Transverse colon (tissue), 4 donors: ENCODE data around the gene MLST8. TPM values are rescaled to one million over a fixed set of nuclear protein-coding genes. Genes with fewer than 3 reads are reported as not detected.
A peak's percentile ranks its signal among the peaks of the same experiment; 100 is the strongest.

Experiments
- DNase-seq: peaks from one replicate; pipeline ENCODE4 v3.0.0-alpha.2; 2019
- H3K27ac ChIP-seq, 4 donors: fragments of 200-600 bp; sonication (generic); 2 replicates each; pipeline ENCODE4 v1.5.1; 2016 to 2018; ENCODE audit warnings: inconsistent platforms in 4 of 4
- H3K27me3 ChIP-seq: fragments of 200-600 bp; sonication (generic); 2 replicates; pipeline ENCODE4 v1.5.1; 2017; ENCODE audit warnings: inconsistent platforms
- H3K36me3 ChIP-seq, 4 donors: fragments of 200-600 bp; sonication (generic); 2 replicates each; pipeline ENCODE4 v1.5.1; 2017 to 2019; ENCODE audit warnings: inconsistent platforms in 4 of 4
- H3K4me1 ChIP-seq, 4 donors: fragments of 200-600 bp; sonication (generic); 2 replicates each; pipeline ENCODE4 v1.5.1; 2017 to 2020; ENCODE audit warnings: inconsistent platforms in 4 of 4
- H3K4me3 ChIP-seq, 4 donors: fragments of 200-600 bp; sonication (generic); 1 replicate in 1 of 4; 2 replicates in 3 of 4; pipeline versions ENCODE4 v1.5.1 to v1.6.1; 2017 to 2019; ENCODE audit warnings: inconsistent platforms in 4 of 4
- H3K9me3 ChIP-seq, 2 donors: fragments of 200-600 bp; sonication (generic); 2 replicates each; pipeline ENCODE4 v1.5.1; 2017 to 2019; ENCODE audit warnings: inconsistent platforms in 2 of 2
- CTCF ChIP-seq, 5 experiments: fragments of 200-600 bp in 3 of 5; fragments of 450-650 bp in 2 of 5; sonication (generic) in 3 of 5; IDR thresholded peaks; 1 replicate in 2 of 5; 2 replicates in 3 of 5; pipeline ENCODE4 v1.5.1; 2016 to 2017; ENCODE audit warnings: antibody characterized with exemption in 5 of 5, inconsistent platforms in 3 of 5, mild to moderate bottlenecking in 2 of 5, moderate library complexity in 1 of 5
- EP300 ChIP-seq: sonication (generic); formaldehyde crosslinking; IDR thresholded peaks from one replicate; pipeline ENCODE4 v1.6.1; 2017; ENCODE audit warnings: antibody characterized with exemption, low read depth
- POLR2A ChIP-seq: fragments of 450-650 bp; IDR thresholded peaks from one replicate; pipeline ENCODE4 v1.6.1; 2016; ENCODE audit warnings: antibody characterized with exemption, mild to moderate bottlenecking, moderate library complexity
- POLR2AphosphoS5 ChIP-seq, 3 donors: sonication (generic); formaldehyde crosslinking; IDR thresholded peaks; one replicate each; pipeline ENCODE4 v1.6.1; 2016; ENCODE audit warnings: antibody characterized with exemption in 3 of 3
- WGBS, 2 donors: methylation state at CpG; one replicate each; pipeline ENCODE4 v1.1.5; 2018; ENCODE audit warnings: low coverage in 1 of 2; 5-methylcytosine and 5-hydroxymethylcytosine counted together
- in situ Hi-C, 4 donors: fragments of 200-750 bp; cut with MboI; loops; one replicate each; pipeline versions ENCODE4 v1.15.0 to v1.15.1; 2017; ENCODE audit warnings: low sequenced_read_pairs in 3 of 4, low pct_ligation_motif_present in 1 of 4, low pct_unique_long_range_greater_than_20kb in 1 of 4
- intact Hi-C: fragments of 100-400 bp; cut with DNase I; formaldehyde crosslinking; loops from one replicate; pipeline ENCODE4 v1.15.1; 2023; ENCODE audit warnings: low total_unique reads
- total RNA-seq, 4 donors: library from RNA; depleted of rRNA; stranded (reverse); fragments of >200 nt; gene quantifications; one replicate each; pipeline ENCODE4 v1.1.0, GENCODE V29; 2016

The MLST8 gene
- total RNA-seq, 4 donors from 2014 or later = 50.8 to 81.8 (median 73.1) TPM

GRCh38 chr16:2206420-2206779, 1.1 kb downstream of the MLST8 start:
- intact Hi-C loops (no loop called here), in situ Hi-C loops (no loop called here)
- Histone ChIP-seq H3K4me1 (peaks cover 11 to 18% (median 13%) of the 10 kb centered on the region in 4 donors), H3K9me3 (no peaks in the 10 kb centered on the region), H3K27ac (peak overlapping the region in 3 of 4 donors; percentile 94 to 99 (median 96)), H3K4me3 (peak overlapping the region in 2 of 4 donors; percentile 80 to 90), H3K36me3 (peaks cover 0 to 13% (median 3%) of the 10 kb centered on the region in 4 donors), H3K27me3 (no peaks in the 10 kb centered on the region)
- 75% methylated on average over 15 of the region's 18 CpGs; no CpG with 5 or more reads in 1 of the 2 donors for WGBS, 2 donors
- DNase-seq = no peak
- TF ChIP-seq EP300 = no peak
- no peak for TF ChIP-seq POLR2A
- no peak for TF ChIP-seq POLR2AphosphoS5 (IDR thresholded peaks at IDR 0.05)
- no peak for TF ChIP-seq CTCF (IDR thresholded peaks at IDR 0.05)

- intact Hi-C loops = no loop called here
- no peak for DNase-seq
- 93% methylated on average over 21 of the region's 23 CpGs; no CpG with 5 or more reads in 1 of the 2 donors for WGBS, 2 donors
Observed at GRCh38 chr16:2206780-2207433, 1.7 kb downstream of the MLST8 start.

DNA sequence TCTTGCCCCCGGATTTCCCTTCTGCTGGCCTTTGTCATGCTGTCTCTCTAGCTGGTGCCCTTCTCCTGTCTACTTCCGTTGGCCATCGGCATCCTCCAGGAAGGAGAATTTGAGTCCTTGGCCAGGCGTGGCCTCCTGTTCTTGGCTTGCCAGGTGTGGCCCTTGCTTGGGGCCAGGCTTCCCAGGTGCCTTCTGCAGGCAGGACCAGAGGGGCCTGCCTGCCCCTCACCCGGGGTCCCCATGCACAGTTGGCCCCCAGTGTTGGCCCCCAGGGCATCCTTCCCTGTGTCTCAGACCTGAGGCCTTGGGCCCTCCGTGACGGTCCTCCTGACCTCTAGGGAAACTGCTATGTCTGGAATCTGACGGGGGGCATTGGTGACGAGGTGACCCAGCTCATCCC, 2.6 kb downstream of the MLST8 start:
- Histone ChIP-seq H3K36me3 (peaks cover 0 to 13% (median 3%) of the 10 kb centered on the region in 4 donors), H3K4me3 (no peak overlapping the region), H3K4me1 (peaks cover 17 to 28% (median 23%) of the 10 kb centered on the region in 4 donors), H3K9me3 (no peaks in the 10 kb centered on the region), H3K27me3 (no peaks in the 10 kb centered on the region), H3K27ac (no peak overlapping the region)
- DNase-seq = no peak
- TF ChIP-seq POLR2AphosphoS5 (IDR thresholded peaks at IDR 0.05) = no peak
- no peak for TF ChIP-seq CTCF (IDR thresholded peaks at IDR 0.05)
- no peak for TF ChIP-seq POLR2A
- no peak for TF ChIP-seq EP300
- intact Hi-C loops (no loop called here), in situ Hi-C loops (no loop called here)
- 91 to 100% methylated on average over 1 to 8 of the region's 9 CpGs for WGBS, 2 donors

More at GRCh38 chr16:2206780-2207433, 1.7 kb downstream of the MLST8 start:
- in situ Hi-C loops = no loop called here
- H3K27me3 ChIP-seq = no peaks in the 10 kb centered on the region
- no peaks in the 10 kb centered on the region for H3K9me3 ChIP-seq
- no peak for TF ChIP-seq POLR2A
- TF ChIP-seq EP300 = no peak
- TF ChIP-seq CTCF (IDR thresholded peaks at IDR 0.05) = no peak
- TF ChIP-seq POLR2AphosphoS5 (IDR thresholded peaks at IDR 0.05) = no peak
- H3K4me3 ChIP-seq = no peak overlapping the region
- peaks cover 0 to 13% (median 3%) of the 10 kb centered on the region in 4 donors for H3K36me3 ChIP-seq
- peaks cover 11 to 19% (median 14%) of the 10 kb centered on the region in 4 donors for H3K4me1 ChIP-seq
- H3K27ac ChIP-seq = no peak overlapping the region

GRCh38 chr16:2208308-2208707, 3.1 kb downstream of the MLST8 start:
- H3K4me3 ChIP-seq = no peak overlapping the region
- H3K9me3 ChIP-seq = no peaks in the 10 kb centered on the region
- H3K36me3 ChIP-seq = peaks cover 0 to 13% (median 3%) of the 10 kb centered on the region in 4 donors
- in situ Hi-C loops (no loop called here), intact Hi-C loops (no loop called here)
- H3K4me1 ChIP-seq = peaks cover 21 to 33% (median 27%) of the 10 kb centered on the region in 4 donors
- TF ChIP-seq EP300 (no peak), POLR2A (no peak), POLR2AphosphoS5 (IDR thresholded peaks at IDR 0.05) (no peak), CTCF (IDR thresholded peaks at IDR 0.05) (no peak)
- WGBS, 2 donors = 84% methylated on average over 23 of the region's 23 CpGs; no CpG with 5 or more reads in 1 of the 2 donors
- no peak overlapping the region for H3K27ac ChIP-seq
- no peak for DNase-seq
- H3K27me3 ChIP-seq = no peaks in the 10 kb centered on the region
